T47D (cell line): ENCODE results near the gene CHAC1.
A peak's percentile ranks its signal among the peaks of the same experiment; 100 is the strongest.

ENCODE experiments used
- DNase-seq, 2 experiments: peaks; one replicate each; pipeline versions ENCODE4 v3.0.0 to v3.0.0-alpha.2; 2011 to 2012; ENCODE audit warnings: low read depth in 1 of 2, low spot score in 1 of 2
- JUND ChIP-seq: IDR thresholded peaks from 2 replicates; pipeline ENCODE4 v1.6.1; 2012; ENCODE audit warnings: low read depth
- in situ Hi-C: cut with HindIII; loops from 2 replicates; pipeline ENCODE4 v1.10.0; 2016; ENCODE audit warnings: low sequenced_read_pairs, low pct_unique_long_range_greater_than_20kb

CHAC1 gene

GRCh38 chr15:40927495-40927872 lies 25.8 kb upstream of the CHAC1 start:
- no peak for TF ChIP-seq JUND
- in situ Hi-C loops: no loop called here
- no peak for DNase-seq

- no peak for TF ChIP-seq JUND
- no peak for DNase-seq
- in situ Hi-C loops: no loop called here
Observed at GRCh38 chr15:40927873-40928806, 25.1 kb upstream of the CHAC1 start.

- TF ChIP-seq JUND: no peak
- peak; percentile 85 to 93 for DNase-seq
- in situ Hi-C loops: no loop called here
Observed at GRCh38 chr15:40928821-40929659, 24.2 kb upstream of the CHAC1 start, which contains the start of gene DLL4. Gene DLL4 (plus strand): TSS chr15:40929340. CDS start chr15:40929669, 329 bp downstream.

GRCh38 chr15:40929660-40930429 lies 23.4 kb upstream of the CHAC1 start:
- in situ Hi-C loops: no loop called here
- DNase-seq: peak in 1 of 2 experiments; percentile 55
- TF ChIP-seq JUND: no peak

- in situ Hi-C loops: no loop called here
- TF ChIP-seq JUND: no peak
- DNase-seq: peak in 1 of 2 experiments; percentile 57
Observed at GRCh38 chr15:40930430-40931299, 22.6 kb upstream of the CHAC1 start.

GRCh38 chr15:40931300-40932142 lies 21.8 kb upstream of the CHAC1 start:
- in situ Hi-C loops: no loop called here

GRCh38 chr15:40932156-40932555 lies 21.1 kb upstream of the CHAC1 start:
- DNase-seq: no peak
- in situ Hi-C loops: no loop called here
- no peak for TF ChIP-seq JUND

More at GRCh38 chr15:40931300-40932142, 21.8 kb upstream of the CHAC1 start:
- peak in 1 of 2 experiments; percentile 57 for DNase-seq
- TF ChIP-seq JUND: no peak

GRCh38 chr15:40932649-40933516 lies 20.4 kb upstream of the CHAC1 start:
- no peak for DNase-seq
- in situ Hi-C loops: no loop called here

GRCh38 chr15:40933517-40933902 lies 19.8 kb upstream of the CHAC1 start:
- no peak for DNase-seq
- no peak for TF ChIP-seq JUND
- in situ Hi-C loops: no loop called here

More at GRCh38 chr15:40932649-40933516, 20.4 kb upstream of the CHAC1 start:
- no peak for TF ChIP-seq JUND

- no peak for DNase-seq
- in situ Hi-C loops: no loop called here
- TF ChIP-seq JUND: no peak
Observed at GRCh38 chr15:40934457-40934856, 18.8 kb upstream of the CHAC1 start.
